ENCODE measurements around the gene PLK3.
A peak's percentile ranks its signal among the peaks of the same experiment; 100 is the strongest.
"Not testable (repeated sequence)": the region's sequence is repeated elsewhere in the genome, so short reads cannot be mapped to it uniquely, and the experiment has no call there.

PLK3 gene

GRCh38 chr1:44828003-44828651 is 27.9 kb downstream of the PLK3 start:
- Mint-ChIP-seq H3K27ac (peak overlapping the region in 1 of 2 donors; percentile 35), H3K4me1 (peaks cover 14% of the 10 kb centered on the region), H3K4me3 (no peak overlapping the region), H3K9me3 (no peaks in the 10 kb centered on the region), H3K27me3 (no peaks in the 10 kb centered on the region)
- ATAC-seq (no peak), DNase-seq (no peak)

- H3K4me3 Mint-ChIP-seq = no peak overlapping the region
- DNase-seq (no peak), ATAC-seq (no peak)
- H3K9me3 Mint-ChIP-seq = no peaks in the 10 kb centered on the region
- H3K4me1 Mint-ChIP-seq = peaks cover 14% of the 10 kb centered on the region
- H3K27ac Mint-ChIP-seq = no peak overlapping the region
- H3K27me3 Mint-ChIP-seq = no peaks in the 10 kb centered on the region
Observed at GRCh38 chr1:44828841-44829440, 28.8 kb downstream of the PLK3 start.

GRCh38 chr1:44829506-44830384 is 29.6 kb downstream of the PLK3 start:
- no peaks in the 10 kb centered on the region for H3K27me3 Mint-ChIP-seq
- no peak overlapping the region for H3K27ac Mint-ChIP-seq
- H3K4me1 Mint-ChIP-seq = peaks cover 14% of the 10 kb centered on the region
- DNase-seq (no peak), ATAC-seq (no peak)
- H3K4me3 Mint-ChIP-seq = no peak overlapping the region
- H3K9me3 Mint-ChIP-seq = no peaks in the 10 kb centered on the region

- no peak overlapping the region for H3K27ac Mint-ChIP-seq
- no peak for ATAC-seq
- no peak overlapping the region for H3K4me3 Mint-ChIP-seq
- no peaks in the 10 kb centered on the region for H3K27me3 Mint-ChIP-seq
- H3K9me3 Mint-ChIP-seq = no peaks in the 10 kb centered on the region
- peaks cover 20% of the 10 kb centered on the region for H3K4me1 Mint-ChIP-seq
- no peak for DNase-seq
Observed at GRCh38 chr1:44830900-44831304, 30.7 kb downstream of the PLK3 start.

GRCh38 chr1:44831516-44831915 is 31.3 kb downstream of the PLK3 start:
- no peak overlapping the region for H3K27ac Mint-ChIP-seq
- H3K4me3 Mint-ChIP-seq = no peak overlapping the region
- ATAC-seq (no peak), DNase-seq (no peak)
- peaks cover 23% of the 10 kb centered on the region for H3K4me1 Mint-ChIP-seq
- H3K27me3 Mint-ChIP-seq = no peaks in the 10 kb centered on the region
- no peaks in the 10 kb centered on the region for H3K9me3 Mint-ChIP-seq

- Mint-ChIP-seq H3K9me3 (no peaks in the 10 kb centered on the region), H3K4me1 (peaks cover 23% of the 10 kb centered on the region), H3K27ac (peak overlapping the region in 1 of 2 donors; percentile 53), H3K4me3 (no peak overlapping the region), H3K27me3 (no peaks in the 10 kb centered on the region)
- no peak for DNase-seq
- no peak for ATAC-seq
Observed at GRCh38 chr1:44832056-44832705, 32.0 kb downstream of the PLK3 start.

- H3K27ac Mint-ChIP-seq = peak overlapping the region; percentile 2 to 23
- DNase-seq (no peak), ATAC-seq (no peak)
- H3K4me1 Mint-ChIP-seq = peaks cover 23% of the 10 kb centered on the region
- H3K4me3 Mint-ChIP-seq = no peak overlapping the region
- no peaks in the 10 kb centered on the region for H3K27me3 Mint-ChIP-seq
- H3K9me3 Mint-ChIP-seq = no peaks in the 10 kb centered on the region
Observed at GRCh38 chr1:44834328-44834727, 34.2 kb downstream of the PLK3 start.

GRCh38 chr1:44835738-44836675 is 35.8 kb downstream of the PLK3 start:
- Mint-ChIP-seq H3K9me3 (no peaks in the 10 kb centered on the region), H3K27me3 (peaks cover 1% of the 10 kb centered on the region), H3K27ac (peak overlapping the region in 1 of 2 donors; percentile 20), H3K4me1 (peaks cover 18% of the 10 kb centered on the region), H3K4me3 (peak overlapping the region; percentile 34)
- ATAC-seq = peak; percentile 97
- DNase-seq = peak; percentile 82 to 88

GRCh38 chr1:44838294-44838693 is 38.1 kb downstream of the PLK3 start:
- not testable (repeated sequence) for DNase-seq, H3K4me3 Mint-ChIP-seq, H3K9me3 Mint-ChIP-seq, ATAC-seq, H3K27ac Mint-ChIP-seq
- Mint-ChIP-seq H3K4me1 (peaks cover 16% of the 10 kb centered on the region), H3K27me3 (peaks cover 20% of the 10 kb centered on the region)

GRCh38 chr1:44839576-44839975 is 39.4 kb downstream of the PLK3 start:
- peaks cover 16% of the 10 kb centered on the region for H3K4me1 Mint-ChIP-seq
- no peaks in the 10 kb centered on the region for H3K9me3 Mint-ChIP-seq
- DNase-seq (no peak), ATAC-seq (no peak)
- no peak overlapping the region for H3K4me3 Mint-ChIP-seq
- H3K27ac Mint-ChIP-seq = peak overlapping the region in 1 of 2 donors; percentile 69
- peaks cover 20% of the 10 kb centered on the region for H3K27me3 Mint-ChIP-seq

- peak overlapping the region; percentile 66 to 76 for H3K4me3 Mint-ChIP-seq
- ATAC-seq = no peak
- peaks cover 20% of the 10 kb centered on the region for H3K27me3 Mint-ChIP-seq
- DNase-seq = no peak
- H3K4me1 Mint-ChIP-seq = peaks cover 7% of the 10 kb centered on the region
- H3K9me3 Mint-ChIP-seq = no peaks in the 10 kb centered on the region
- H3K27ac Mint-ChIP-seq = peak overlapping the region in 1 of 2 donors; percentile 59
Observed at GRCh38 chr1:44842486-44842861, 42.3 kb downstream of the PLK3 start.

- ATAC-seq (peak; percentile 82), DNase-seq (peak; percentile 33 to 47)
- Mint-ChIP-seq H3K9me3 (no peaks in the 10 kb centered on the region), H3K4me3 (peak within 1 kb of the TSS; percentile 66 to 76), H3K27ac (peak within 1 kb of the TSS in 1 of 2 donors; percentile 59), H3K27me3 (peaks cover 20% of the 10 kb centered on the region), H3K4me1 (peaks cover 7% of the 10 kb centered on the region)
Observed at GRCh38 chr1:44842862-44843655, 42.9 kb downstream of the PLK3 start, which contains the start of gene PTCH2. PTCH2 (minus strand) TSS chr1:44843253; CDS start chr1:44842932, 321 bp downstream.

GRCh38 chr1:44846985-44847384 is 46.8 kb downstream of the PLK3 start:
- DNase-seq (no peak), ATAC-seq (no peak)
- Mint-ChIP-seq H3K27ac (peak overlapping the region in 1 of 2 donors; percentile 19), H3K9me3 (no peaks in the 10 kb centered on the region), H3K27me3 (peaks cover 9% of the 10 kb centered on the region), H3K4me1 (peaks cover 22% of the 10 kb centered on the region), H3K4me3 (no peak overlapping the region)

GRCh38 chr1:44847845-44848244 is 47.7 kb downstream of the PLK3 start:
- H3K4me3 Mint-ChIP-seq = no peak overlapping the region
- ATAC-seq (no peak), DNase-seq (no peak)
- peaks cover 16% of the 10 kb centered on the region for H3K4me1 Mint-ChIP-seq
- H3K9me3 Mint-ChIP-seq = no peaks in the 10 kb centered on the region
- no peak overlapping the region for H3K27ac Mint-ChIP-seq
- peaks cover under 1% of the 10 kb centered on the region for H3K27me3 Mint-ChIP-seq

Measured in stimulated activated naive CD8-positive, alpha-beta T cell treated with anti-CD3 and anti-CD28 coated beads, Interleukin-15, amount 100 ng/mL, for 72 hours (primary cell).